Femur (tissue), 1 donor: ENCODE data around the gene NGDN.
"Not testable (repeated sequence)": the region's sequence is repeated elsewhere in the genome, so short reads cannot be mapped to it uniquely, and the experiment has no call there.

Source experiments
- DNase-seq: peaks from one replicate; pipeline ENCODE4 v3.0.0-alpha.2; 2017

The NGDN gene

GRCh38 chr14:23439107-23439835, 30.2 kb upstream of the NGDN start:
- DNase-seq = peak; percentile 3

DNA sequence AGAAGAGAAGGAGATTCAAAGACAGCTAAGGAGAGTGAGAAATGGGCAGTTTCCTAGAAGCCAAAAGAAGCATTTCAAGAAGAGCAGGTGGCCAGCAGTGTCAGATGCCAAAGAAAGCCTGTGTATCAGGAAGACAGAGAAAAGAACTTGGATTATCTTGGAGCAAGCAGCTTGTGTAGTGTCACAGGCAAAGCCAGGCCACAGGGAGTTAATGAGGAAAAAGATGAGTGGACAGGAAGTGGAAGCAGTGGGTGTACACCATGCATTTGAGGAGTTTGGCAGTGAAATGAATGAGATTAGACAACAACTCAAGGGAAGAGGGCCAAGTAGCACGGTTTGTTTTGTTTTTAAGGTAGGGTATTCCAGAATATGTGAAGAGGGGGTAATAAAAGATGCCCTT, 28.4 kb upstream of the NGDN start:
- no peak for DNase-seq

GRCh38 chr14:23442721-23443356, 26.7 kb upstream of the NGDN start:
- no peak for DNase-seq

GRCh38 chr14:23443411-23443812, 26.1 kb upstream of the NGDN start:
- no peak for DNase-seq

- DNase-seq = no peak
These were observed 25.6 kb upstream of the NGDN start for GRCh38 chr14:23443881-23444280.

- DNase-seq = no peak
These were observed 25.2 kb upstream of the NGDN start for GRCh38 chr14:23444314-23444713.

GRCh38 chr14:23445773-23446172, 23.7 kb upstream of the NGDN start:
- DNase-seq = no peak

GRCh38 chr14:23446291-23446851, 23.1 kb upstream of the NGDN start:
- DNase-seq = no peak

DNA sequence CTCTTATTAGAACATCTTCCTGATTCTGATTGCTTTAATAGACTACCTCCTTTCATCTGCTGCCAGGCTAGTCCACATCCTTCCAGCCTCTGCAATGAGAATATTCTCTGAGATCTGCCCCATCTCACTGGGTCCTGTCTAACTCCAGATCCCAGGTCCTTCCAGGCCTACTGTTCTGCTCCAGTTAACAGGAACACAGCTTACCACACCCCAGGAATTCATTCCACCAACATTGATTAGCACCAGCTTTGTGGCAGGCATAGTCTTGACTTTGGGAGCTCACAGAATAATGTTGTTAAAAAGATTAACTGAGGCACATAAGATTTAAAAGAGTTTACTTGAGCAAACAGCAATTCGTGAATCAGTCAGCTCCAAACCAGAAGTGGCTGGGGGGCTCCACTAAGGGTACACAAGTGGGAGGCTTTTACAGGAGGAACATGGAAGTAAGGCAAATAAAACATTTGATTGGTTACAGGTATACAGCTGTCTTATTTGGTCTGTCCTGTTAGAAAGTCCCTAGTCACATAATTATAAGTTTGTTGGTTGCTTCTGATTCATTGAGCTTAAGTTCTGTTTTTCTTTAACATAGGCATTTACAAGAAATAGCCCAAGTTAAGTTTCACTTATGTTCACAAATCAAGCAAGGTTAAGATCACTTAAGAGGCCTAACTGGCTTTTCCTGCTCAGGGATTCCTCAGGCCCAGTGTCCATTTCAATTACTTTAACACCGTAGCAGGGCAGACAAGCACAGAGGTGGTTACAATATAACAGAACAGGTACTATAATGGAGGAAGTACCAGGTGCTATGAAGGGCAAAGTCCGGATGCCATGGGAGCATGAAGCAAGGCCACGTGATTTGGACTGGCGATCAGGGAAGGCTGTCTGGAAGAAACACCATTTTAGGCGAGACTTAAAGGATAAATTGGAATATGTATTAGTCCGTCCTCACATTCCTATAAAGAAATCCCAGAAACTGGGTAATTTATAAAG, 21.8 kb upstream of the NGDN start:
- no peak for DNase-seq

DNA sequence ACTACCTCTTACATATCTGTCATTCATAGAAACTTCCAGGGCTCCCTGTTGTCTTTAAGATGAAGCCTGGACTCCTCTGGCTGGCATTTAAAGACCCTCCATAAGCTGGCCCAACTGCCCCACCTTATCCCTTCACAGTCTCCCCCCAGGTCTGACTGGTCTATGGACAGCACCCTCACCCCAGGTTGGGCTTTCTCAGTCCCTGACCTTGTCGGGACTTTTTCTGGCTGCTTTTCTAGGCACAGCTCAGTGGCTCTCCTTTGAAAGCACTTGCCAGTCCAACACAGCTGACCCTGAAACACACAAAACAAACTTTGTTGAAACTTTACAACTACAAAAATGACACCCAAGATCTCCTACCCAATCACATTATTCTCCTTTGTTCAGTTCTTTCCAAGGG, 20.2 kb upstream of the NGDN start:
- DNase-seq = no peak

- no peak for DNase-seq
These were observed 19.1 kb upstream of the NGDN start for GRCh38 chr14:23450379-23450778.

DNA sequence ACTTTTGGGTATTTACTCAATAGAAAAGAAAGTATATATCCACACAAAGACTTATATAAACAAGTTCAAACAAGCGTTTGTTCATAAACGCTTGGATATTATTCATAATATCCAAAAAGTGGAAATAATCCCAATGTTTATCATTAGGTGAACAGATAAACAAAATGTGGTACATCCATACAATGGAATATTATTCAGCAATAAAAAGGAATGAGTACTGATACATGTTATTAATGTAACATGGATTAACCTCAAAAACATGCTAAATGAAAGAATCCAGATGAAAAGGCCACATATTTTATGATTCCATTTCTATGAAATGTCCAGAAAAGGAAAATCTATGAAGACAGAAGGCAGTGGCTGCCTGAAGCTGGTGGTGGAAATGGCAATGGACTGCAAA, 17.3 kb upstream of the NGDN start:
- DNase-seq = no peak

DNA sequence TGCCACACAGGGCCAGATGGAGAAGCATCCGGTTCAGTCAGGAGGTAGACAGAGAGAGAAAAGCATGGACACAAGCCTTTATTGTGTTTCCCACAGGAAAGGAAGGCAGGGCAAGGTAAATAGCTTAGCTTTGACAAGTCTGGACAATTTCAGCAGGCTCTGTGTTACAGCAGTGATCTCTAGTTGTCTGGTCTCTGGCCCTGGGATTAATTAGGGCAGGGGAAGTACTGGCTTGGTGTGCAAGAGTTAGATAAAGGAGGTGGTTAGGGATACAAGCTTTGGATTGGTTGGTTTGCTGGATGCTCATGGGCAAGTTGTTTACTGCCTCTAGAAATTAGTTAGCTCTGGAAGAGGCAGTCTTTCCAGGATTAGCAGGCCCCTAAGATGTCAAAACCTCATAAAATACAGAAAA, 15.1 kb upstream of the NGDN start:
- no peak for DNase-seq

- DNase-seq = not testable (repeated sequence)
These were observed 12.5 kb upstream of the NGDN start for GRCh38 chr14:23456883-23457586.

- DNase-seq = no peak
These were observed 11.7 kb upstream of the NGDN start for GRCh38 chr14:23457587-23458445.

- DNase-seq = no peak
These were observed 8.5 kb upstream of the NGDN start for GRCh38 chr14:23460960-23461359.

GRCh38 chr14:23464700-23465099, 4.8 kb upstream of the NGDN start:
- no peak for DNase-seq

- DNase-seq = no peak
These were observed 4.2 kb upstream of the NGDN start for GRCh38 chr14:23465261-23465660.

GRCh38 chr14:23468704-23469126, 788 bp upstream of the NGDN start:
- DNase-seq = no peak

- DNase-seq = no peak
These were observed 452 bp downstream of the NGDN start for GRCh38 chr14:23469906-23470403.

DNA sequence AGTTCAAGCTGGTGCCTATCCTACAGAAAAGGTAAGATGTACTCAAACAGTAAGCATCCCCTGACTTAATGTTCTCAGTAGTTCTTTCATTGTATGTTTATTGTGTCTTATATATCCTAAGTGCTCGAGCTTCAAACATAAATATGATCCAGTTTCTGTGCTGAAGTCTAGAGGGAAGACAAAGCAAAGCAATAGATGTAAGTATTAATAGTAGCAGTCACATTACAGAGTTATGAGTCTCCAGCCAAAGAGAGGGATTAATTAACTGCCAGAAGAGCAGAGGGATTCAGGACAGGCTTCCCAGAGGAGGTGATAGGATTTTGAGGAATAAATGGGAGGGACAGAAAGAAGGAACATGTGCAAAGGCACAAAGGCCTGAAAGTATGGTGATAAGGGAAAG, 1.4 kb downstream of the NGDN start:
- no peak for DNase-seq
